Measurements from ENCODE around the gene ADGRE2. TPM values are rescaled to one million over a fixed set of nuclear protein-coding genes. Genes with fewer than 3 reads are reported as not detected.
"Not testable (repeated sequence)": the region's sequence is repeated elsewhere in the genome, so short reads cannot be mapped to it uniquely, and the experiment has no call there.

Gene ADGRE2
- total RNA-seq, 1 experiment from 2014 or later, result 0.26 TPM

GRCh38 chr19:14786421-14786851 lies 8.1 kb upstream of the ADGRE2 start:
- no peaks in the 10 kb centered on the region for H4K20me1 ChIP-seq (ENCODE audit: insufficient read depth)
- no peak overlapping the region for H3K27ac ChIP-seq
- H3K4me2 ChIP-seq, result peak overlapping the region; percentile 79
- BruUV-seq (replicated peaks), result no TSS peak
- intact Hi-C loops (cut with micrococcal nuclease; ENCODE audit: unreplicated experiment), result no loop called here
- no peaks in the 10 kb centered on the region for H3K27me3 ChIP-seq (ENCODE audit: insufficient read depth, low read depth)
- ChIA-PET CTCF (interaction anchor here (0.6 to 0.7 kb wide), 3 partner anchors 99 to 300 kb away, joined by 3 to 12 read pairs (median 7); no protein-coding TSS in a partner anchor), POLR2A (ENCODE audit: unreplicated experiment) (interaction anchor here (1.0 kb wide), 1 partner anchor 96 kb away, joined by 13 read pairs; the partner anchor contains the start of gene ZNF333)
- DNase-seq, result no peak
- H3K9me2 ChIP-seq (ENCODE audit: insufficient read depth), result no peaks in the 10 kb centered on the region
- H3K9me3 ChIP-seq (ENCODE audit: insufficient read depth, low read depth), result no peaks in the 10 kb centered on the region
- peak overlapping the region; percentile 59; the same call in 1 of the 2 replicates for H2AFZ ChIP-seq
- peaks cover 9% of the 10 kb centered on the region for H3K4me1 ChIP-seq (replicated peaks; ENCODE audit: insufficient read depth)
- TF ChIP-seq EZH2 (IDR thresholded peaks at IDR 0.05; ENCODE audit: low read depth) (no peak), CTCF (conservative IDR thresholded peaks at IDR 0.05) (peak; percentile 90)
- peaks cover 7% of the 10 kb centered on the region; the same call in 1 of the 2 replicates for H3F3A ChIP-seq (ENCODE audit: insufficient read depth, low read depth)
- no peaks in the 10 kb centered on the region for H3K36me3 ChIP-seq (ENCODE audit: low read depth)
- H3K4me3 ChIP-seq, result peak overlapping the region; percentile 48; the same call in 1 of the 2 replicates
- H3K79me2 ChIP-seq (ENCODE audit: low read depth), result no peaks in the 10 kb centered on the region

- H3K79me2 ChIP-seq (ENCODE audit: low read depth); H3K4me3 ChIP-seq; H4K20me1 ChIP-seq (ENCODE audit: insufficient read depth); POLR2A ChIA-PET (ENCODE audit: unreplicated experiment); BruUV-seq (replicated peaks); H3K4me1 ChIP-seq (replicated peaks; ENCODE audit: insufficient read depth); H3K9me2 ChIP-seq (ENCODE audit: insufficient read depth); intact Hi-C loops (cut with micrococcal nuclease; ENCODE audit: unreplicated experiment); H3F3A ChIP-seq (ENCODE audit: insufficient read depth, low read depth); H3K9me3 ChIP-seq (ENCODE audit: insufficient read depth, low read depth); H3K36me3 ChIP-seq (ENCODE audit: low read depth); H3K27me3 ChIP-seq (ENCODE audit: insufficient read depth, low read depth): not testable (repeated sequence)
- peak overlapping the region; percentile 53; the same call in 1 of the 2 replicates for H3K4me2 ChIP-seq
- CTCF ChIA-PET, result interaction anchor here (0.5 to 0.6 kb wide), 2 partner anchors 211 to 408 kb away, joined by 3 to 4 read pairs; no protein-coding TSS in a partner anchor
- peak overlapping the region; percentile 49; the same call in 1 of the 2 replicates for H3K27ac ChIP-seq
- DNase-seq, result peak; percentile 42 to 78
- 0 out of 2 replicates have a peak overlapping the region, but pooled peaks have one; percentile 36 for H2AFZ ChIP-seq
These were observed 6.9 kb upstream of the ADGRE2 start for GRCh38 chr19:14785102-14785793.

GRCh38 chr19:14784730-14785101 lies 6.4 kb upstream of the ADGRE2 start:
- intact Hi-C loops (cut with micrococcal nuclease; ENCODE audit: unreplicated experiment); H3K4me3 ChIP-seq; BruUV-seq (replicated peaks); H3K9me2 ChIP-seq (ENCODE audit: insufficient read depth); H3F3A ChIP-seq (ENCODE audit: insufficient read depth, low read depth); H3K4me1 ChIP-seq (replicated peaks; ENCODE audit: insufficient read depth); H3K27me3 ChIP-seq (ENCODE audit: insufficient read depth, low read depth); POLR2A ChIA-PET (ENCODE audit: unreplicated experiment); H3K9me3 ChIP-seq (ENCODE audit: insufficient read depth, low read depth); H4K20me1 ChIP-seq (ENCODE audit: insufficient read depth); H3K79me2 ChIP-seq (ENCODE audit: low read depth); H3K36me3 ChIP-seq (ENCODE audit: low read depth): not testable (repeated sequence)
- CTCF ChIA-PET, result interaction anchor here (0.5 to 0.6 kb wide), 2 partner anchors 211 to 409 kb away, joined by 3 to 4 read pairs; no protein-coding TSS in a partner anchor
- H2AFZ ChIP-seq, result 0 out of 2 replicates have a peak overlapping the region, but pooled peaks have one; percentile 36
- H3K4me2 ChIP-seq, result peak overlapping the region; percentile 53; the same call in 1 of the 2 replicates
- DNase-seq, result peak; percentile 13 to 58
- H3K27ac ChIP-seq, result peak overlapping the region; percentile 49; the same call in 1 of the 2 replicates

GRCh38 chr19:14783410-14783998 lies 5.1 kb upstream of the ADGRE2 start:
- H3F3A ChIP-seq (ENCODE audit: insufficient read depth, low read depth); H3K4me1 ChIP-seq (replicated peaks; ENCODE audit: insufficient read depth); H3K9me3 ChIP-seq (ENCODE audit: insufficient read depth, low read depth); H3K36me3 ChIP-seq (ENCODE audit: low read depth); intact Hi-C loops (cut with micrococcal nuclease; ENCODE audit: unreplicated experiment); POLR2A ChIA-PET (ENCODE audit: unreplicated experiment); H4K20me1 ChIP-seq (ENCODE audit: insufficient read depth); BruUV-seq (replicated peaks); CTCF ChIA-PET; H3K4me3 ChIP-seq; H2AFZ ChIP-seq; H3K9me2 ChIP-seq (ENCODE audit: insufficient read depth); H3K27ac ChIP-seq; H3K4me2 ChIP-seq; H3K27me3 ChIP-seq (ENCODE audit: insufficient read depth, low read depth); H3K79me2 ChIP-seq (ENCODE audit: low read depth); DNase-seq: not testable (repeated sequence)
